GF-D8 (cell line): ENCODE results near the gene SLC38A3.

Source experiments
- DNase-seq: peaks from one replicate; lab custom pipeline; 2025; lab: John Stamatoyannopoulos, UW

The SLC38A3 gene

GRCh38 chr3:50268703-50269451 lies 63.8 kb downstream of the SLC38A3 start, which contains the start of gene SEMA3B:
Gene SEMA3B (plus strand): TSS chr3:50269147. CDS start chr3:50269241, 94 bp downstream.
- no peak for DNase-seq

- DNase-seq: no peak
These were observed 64.4 kb downstream of the SLC38A3 start for GRCh38 chr3:50269460-50269859.

- DNase-seq: no peak
These were observed 64.9 kb downstream of the SLC38A3 start for GRCh38 chr3:50269977-50270413.

DNA sequence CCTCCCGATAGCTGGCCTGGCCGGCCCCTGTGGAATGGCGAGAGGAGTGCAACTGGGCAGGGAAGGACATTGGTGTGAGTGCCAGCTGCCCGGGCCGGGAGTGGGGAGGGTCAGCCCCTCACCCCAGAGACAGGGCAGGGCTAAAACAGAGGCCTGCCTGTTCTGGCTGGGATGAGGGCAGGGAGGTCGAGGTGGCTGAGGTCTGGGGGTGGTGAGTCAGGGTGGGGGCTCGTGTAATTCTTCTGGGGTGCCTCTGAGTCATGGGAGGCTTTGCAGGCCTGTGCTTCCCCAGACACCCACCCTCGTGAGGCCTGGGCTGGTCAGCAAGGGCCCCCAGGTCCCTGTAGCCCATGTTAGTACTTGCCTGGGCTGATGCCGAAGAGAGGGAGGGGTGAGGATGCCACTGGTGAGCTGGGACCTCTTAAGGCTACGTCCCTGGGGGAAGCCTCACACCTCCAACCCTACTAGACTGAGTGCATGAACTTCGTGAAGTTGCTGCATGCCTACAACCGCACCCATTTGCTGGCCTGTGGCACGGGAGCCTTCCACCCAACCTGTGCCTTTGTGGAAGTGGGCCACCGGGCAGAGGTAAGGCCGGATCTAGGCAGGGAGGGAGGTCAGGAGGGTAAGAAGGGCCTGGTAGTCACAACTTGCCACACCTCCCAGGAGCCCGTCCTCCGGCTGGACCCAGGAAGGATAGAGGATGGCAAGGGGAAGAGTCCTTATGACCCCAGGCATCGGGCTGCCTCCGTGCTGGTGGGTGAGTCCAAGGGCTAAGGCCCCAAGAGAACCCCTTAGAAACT lies 65.6 kb downstream of the SLC38A3 start:
- no peak for DNase-seq
